SK-N-SH (cell line): Measurements from ENCODE around the gene NR2F1.

Experiments used
- EP300 ChIP-seq, 2 experiments: IDR thresholded peaks; 2 replicates each; pipeline versions ENCODE4 v1.4.0 to v1.6.1; 2012; ENCODE audit warnings: borderline replicate concordance in 1 of 2, low read depth in 1 of 2, low read length in 1 of 2
- EZH2phosphoT487 ChIP-seq: fragments of 200-600 bp; sonication (generic); IDR thresholded peaks from 2 replicates; pipeline ENCODE4 v1.6.1; 2017; ENCODE audit warnings: low read depth, mixed run types, mild to moderate bottlenecking, antibody characterized with exemption, moderate library complexity, borderline replicate concordance
- GABPA ChIP-seq: IDR thresholded peaks from 2 replicates; pipeline ENCODE4 v1.4.0; 2012; ENCODE audit warnings: low read depth, mild to moderate bottlenecking
- JUND ChIP-seq: IDR thresholded peaks from 2 replicates; pipeline ENCODE4 v1.4.0; 2012
- NFIC ChIP-seq: IDR thresholded peaks from 2 replicates; pipeline ENCODE4 v1.4.0; 2012; ENCODE audit warnings: borderline replicate concordance
- POLR2AphosphoS5 ChIP-seq: IDR thresholded peaks from 2 replicates; pipeline ENCODE4 v1.6.1; 2012; ENCODE audit warnings: low read depth, low read length
- RXRA ChIP-seq: IDR thresholded peaks from 2 replicates; pipeline ENCODE4 v1.4.0; 2012; ENCODE audit warnings: low read depth, mild to moderate bottlenecking, borderline replicate concordance
- TAF1 ChIP-seq: IDR thresholded peaks from 2 replicates; pipeline ENCODE4 v1.6.1; 2012; ENCODE audit warnings: low read depth, mild to moderate bottlenecking, low read length, moderate library complexity, borderline replicate concordance
- YY1 ChIP-seq: IDR thresholded peaks from 2 replicates; pipeline ENCODE4 v1.4.0; 2012; ENCODE audit warnings: low read depth, mild to moderate bottlenecking
- TF ChIP-seq, protein P1 (sequence below): fragments of 200-600 bp; sonication (generic); IDR thresholded peaks from 2 replicates; pipeline ENCODE4 v1.6.1; 2017; ENCODE audit warnings: antibody characterized with exemption, mild to moderate bottlenecking, moderate library complexity
- TF ChIP-seq, protein P2 (sequence below): IDR thresholded peaks from 2 replicates; pipeline ENCODE4 v1.6.1; 2012; ENCODE audit warnings: mild to moderate bottlenecking, low read depth, low read length, moderate library complexity

DNA sequence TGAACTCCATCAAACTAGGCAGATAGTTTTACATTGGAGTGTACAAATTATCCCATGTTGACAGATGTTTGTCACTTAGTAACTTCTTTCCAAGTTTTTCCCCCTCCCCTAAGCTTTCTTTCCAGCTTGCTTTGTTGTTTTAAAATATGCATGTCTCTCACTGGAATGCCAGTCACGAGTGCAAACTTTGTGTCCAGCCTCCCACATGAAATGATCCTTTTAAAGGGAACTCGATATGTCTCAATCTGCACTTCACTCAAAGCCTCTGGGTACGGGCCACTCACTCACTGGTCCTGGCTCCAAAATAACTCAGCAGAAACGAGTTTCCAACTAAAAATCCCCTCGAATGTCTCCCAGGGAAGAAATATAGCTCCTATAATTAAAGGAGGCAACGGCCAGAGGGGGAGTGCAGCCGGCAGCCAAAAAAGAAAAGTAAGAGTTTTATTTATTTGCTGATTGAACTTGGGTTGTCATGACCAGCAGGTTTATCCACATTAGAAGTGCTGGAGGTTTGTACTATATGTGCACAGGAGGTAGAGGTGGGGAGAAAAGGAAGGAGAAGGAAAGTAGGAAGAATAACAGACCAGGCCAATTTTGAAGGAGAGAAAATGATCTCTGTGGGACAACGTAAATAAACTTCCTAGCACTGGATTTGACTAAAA lies 17.5 kb downstream of the NR2F1 start:
- TF ChIP-seq GABPA (no peak), TAF1 (no peak), YY1 (no peak), EZH2phosphoT487 (no peak), RXRA (no peak), JUND (no peak), NFIC (no peak), EP300 (IDR thresholded peaks at IDR 0.05; ENCODE audit: borderline replicate concordance in 1 of 2, low read depth in 1 of 2, low read length in 1 of 2) (no peak), POLR2AphosphoS5 (no peak)
- TF ChIP-seq, protein P1, sequence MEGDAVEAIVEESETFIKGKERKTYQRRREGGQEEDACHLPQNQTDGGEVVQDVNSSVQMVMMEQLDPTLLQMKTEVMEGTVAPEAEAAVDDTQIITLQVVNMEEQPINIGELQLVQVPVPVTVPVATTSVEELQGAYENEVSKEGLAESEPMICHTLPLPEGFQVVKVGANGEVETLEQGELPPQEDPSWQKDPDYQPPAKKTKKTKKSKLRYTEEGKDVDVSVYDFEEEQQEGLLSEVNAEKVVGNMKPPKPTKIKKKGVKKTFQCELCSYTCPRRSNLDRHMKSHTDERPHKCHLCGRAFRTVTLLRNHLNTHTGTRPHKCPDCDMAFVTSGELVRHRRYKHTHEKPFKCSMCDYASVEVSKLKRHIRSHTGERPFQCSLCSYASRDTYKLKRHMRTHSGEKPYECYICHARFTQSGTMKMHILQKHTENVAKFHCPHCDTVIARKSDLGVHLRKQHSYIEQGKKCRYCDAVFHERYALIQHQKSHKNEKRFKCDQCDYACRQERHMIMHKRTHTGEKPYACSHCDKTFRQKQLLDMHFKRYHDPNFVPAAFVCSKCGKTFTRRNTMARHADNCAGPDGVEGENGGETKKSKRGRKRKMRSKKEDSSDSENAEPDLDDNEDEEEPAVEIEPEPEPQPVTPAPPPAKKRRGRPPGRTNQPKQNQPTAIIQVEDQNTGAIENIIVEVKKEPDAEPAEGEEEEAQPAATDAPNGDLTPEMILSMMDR, result no peak
- TF ChIP-seq, protein P2, sequence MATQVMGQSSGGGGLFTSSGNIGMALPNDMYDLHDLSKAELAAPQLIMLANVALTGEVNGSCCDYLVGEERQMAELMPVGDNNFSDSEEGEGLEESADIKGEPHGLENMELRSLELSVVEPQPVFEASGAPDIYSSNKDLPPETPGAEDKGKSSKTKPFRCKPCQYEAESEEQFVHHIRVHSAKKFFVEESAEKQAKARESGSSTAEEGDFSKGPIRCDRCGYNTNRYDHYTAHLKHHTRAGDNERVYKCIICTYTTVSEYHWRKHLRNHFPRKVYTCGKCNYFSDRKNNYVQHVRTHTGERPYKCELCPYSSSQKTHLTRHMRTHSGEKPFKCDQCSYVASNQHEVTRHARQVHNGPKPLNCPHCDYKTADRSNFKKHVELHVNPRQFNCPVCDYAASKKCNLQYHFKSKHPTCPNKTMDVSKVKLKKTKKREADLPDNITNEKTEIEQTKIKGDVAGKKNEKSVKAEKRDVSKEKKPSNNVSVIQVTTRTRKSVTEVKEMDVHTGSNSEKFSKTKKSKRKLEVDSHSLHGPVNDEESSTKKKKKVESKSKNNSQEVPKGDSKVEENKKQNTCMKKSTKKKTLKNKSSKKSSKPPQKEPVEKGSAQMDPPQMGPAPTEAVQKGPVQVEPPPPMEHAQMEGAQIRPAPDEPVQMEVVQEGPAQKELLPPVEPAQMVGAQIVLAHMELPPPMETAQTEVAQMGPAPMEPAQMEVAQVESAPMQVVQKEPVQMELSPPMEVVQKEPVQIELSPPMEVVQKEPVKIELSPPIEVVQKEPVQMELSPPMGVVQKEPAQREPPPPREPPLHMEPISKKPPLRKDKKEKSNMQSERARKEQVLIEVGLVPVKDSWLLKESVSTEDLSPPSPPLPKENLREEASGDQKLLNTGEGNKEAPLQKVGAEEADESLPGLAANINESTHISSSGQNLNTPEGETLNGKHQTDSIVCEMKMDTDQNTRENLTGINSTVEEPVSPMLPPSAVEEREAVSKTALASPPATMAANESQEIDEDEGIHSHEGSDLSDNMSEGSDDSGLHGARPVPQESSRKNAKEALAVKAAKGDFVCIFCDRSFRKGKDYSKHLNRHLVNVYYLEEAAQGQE, result no peak
